Femur (tissue), 1 donor: ENCODE measurements around the gene KREMEN1.

Experiments
- DNase-seq: peaks from one replicate; pipeline ENCODE4 v3.0.0-alpha.2; 2017

The KREMEN1 gene

GRCh38 chr22:29194184-29194583 is 121.3 kb downstream of the KREMEN1 start:
- no peak for DNase-seq

DNA sequence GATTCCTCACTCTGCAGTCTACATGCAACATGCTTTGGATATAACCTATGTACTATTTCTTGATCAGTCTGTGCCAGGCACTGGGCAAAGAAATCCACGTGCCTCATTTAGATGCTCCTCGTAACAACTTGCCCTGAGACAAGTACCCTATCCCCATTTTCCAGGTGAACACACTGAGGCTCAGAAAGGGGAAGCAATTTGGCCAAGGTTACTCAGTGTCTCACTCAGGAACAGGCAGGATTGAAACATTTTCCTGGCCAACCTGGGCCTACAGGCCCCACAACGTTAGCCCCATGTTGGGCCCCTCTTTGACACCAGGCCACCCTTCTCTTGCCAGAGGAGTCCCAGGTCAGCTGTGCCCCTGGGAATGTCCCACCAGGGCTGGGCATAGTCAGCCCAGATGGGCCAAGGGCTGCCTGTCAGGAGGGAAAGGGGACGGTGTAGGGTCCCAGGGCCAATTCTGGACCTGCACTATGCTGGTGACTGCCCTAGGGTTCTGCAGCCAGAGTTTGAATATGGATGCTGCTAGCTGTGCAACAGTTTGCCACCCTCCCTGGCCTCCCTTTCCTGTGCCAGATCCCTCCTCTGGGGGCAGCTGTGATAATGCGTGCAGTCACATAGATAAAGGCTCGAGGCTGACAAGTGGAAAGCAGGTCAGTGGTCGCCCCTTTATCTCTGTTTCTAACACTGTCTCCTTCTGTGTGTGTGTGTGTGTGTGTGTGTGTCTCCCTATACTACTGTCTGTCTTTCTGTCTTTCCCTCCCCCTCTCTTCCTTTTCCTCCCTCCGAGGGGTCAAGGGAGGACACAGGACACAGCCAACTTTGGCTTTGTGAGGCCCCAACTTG is 122.5 kb downstream of the KREMEN1 start:
- DNase-seq = no peak

DNA sequence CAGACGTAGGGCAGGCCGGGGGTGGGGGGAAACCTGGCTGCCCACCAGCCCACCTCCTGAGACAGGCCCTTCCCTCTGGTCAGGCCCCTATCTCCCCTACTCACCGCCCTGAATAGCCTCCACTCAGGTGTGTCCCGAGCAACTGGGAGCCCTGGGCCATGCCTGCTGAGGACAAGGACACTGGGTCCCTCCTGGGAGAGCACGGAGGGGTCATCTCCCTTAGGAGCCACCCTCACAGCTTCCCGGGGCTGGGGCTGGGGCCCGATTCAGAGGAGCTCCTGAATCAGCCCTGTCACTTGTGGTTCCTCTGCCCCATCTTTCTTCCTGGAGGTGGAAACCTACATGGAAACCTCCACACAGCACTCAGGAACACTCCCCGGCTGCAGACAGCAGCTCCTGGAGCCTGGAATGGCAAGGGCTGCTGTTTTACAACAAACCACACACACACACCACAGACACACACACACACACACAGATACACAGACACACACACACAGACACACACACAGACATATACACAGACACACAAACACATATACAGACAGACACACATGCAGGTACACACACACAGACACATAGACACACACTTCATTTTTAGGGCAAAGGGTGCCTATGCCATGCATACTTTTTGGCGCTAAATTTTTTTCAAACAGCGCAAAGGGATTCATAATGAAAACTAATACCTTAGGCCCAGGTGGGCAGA is 123.3 kb downstream of the KREMEN1 start:
- no peak for DNase-seq

- no peak for DNase-seq
Measured at GRCh38 chr22:29197096-29197495, 124.3 kb downstream of the KREMEN1 start.

DNA sequence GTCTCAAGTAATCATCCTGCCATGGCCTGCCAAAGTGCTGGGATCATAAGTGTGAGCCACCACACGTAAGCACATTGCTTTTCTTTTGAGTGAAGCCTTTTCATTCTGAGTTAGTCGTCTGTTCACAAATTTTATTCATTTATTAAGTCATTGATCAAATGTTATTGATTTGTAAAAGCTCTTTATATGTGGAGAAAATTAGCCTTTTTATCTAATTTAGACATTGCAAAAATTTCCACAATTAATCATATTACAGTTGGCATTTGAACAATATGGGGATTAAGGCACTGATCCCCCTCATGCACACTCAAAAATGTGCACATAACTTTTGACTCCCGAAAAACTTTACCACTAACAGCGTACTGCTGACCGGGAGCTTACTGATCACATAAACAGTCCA is 125.4 kb downstream of the KREMEN1 start:
- no peak for DNase-seq

- DNase-seq = peak; percentile 3
Measured at GRCh38 chr22:29199702-29200400, 127.0 kb downstream of the KREMEN1 start.

- no peak for DNase-seq
Measured at GRCh38 chr22:29200901-29201300, 128.1 kb downstream of the KREMEN1 start.

GRCh38 chr22:29201782-29202181 is 128.9 kb downstream of the KREMEN1 start:
- peak; percentile 18 for DNase-seq

GRCh38 chr22:29202212-29203192 is 129.7 kb downstream of the KREMEN1 start:
- DNase-seq = peak; percentile 84

GRCh38 chr22:29203488-29204454 is 130.9 kb downstream of the KREMEN1 start:
- DNase-seq = no peak

DNA sequence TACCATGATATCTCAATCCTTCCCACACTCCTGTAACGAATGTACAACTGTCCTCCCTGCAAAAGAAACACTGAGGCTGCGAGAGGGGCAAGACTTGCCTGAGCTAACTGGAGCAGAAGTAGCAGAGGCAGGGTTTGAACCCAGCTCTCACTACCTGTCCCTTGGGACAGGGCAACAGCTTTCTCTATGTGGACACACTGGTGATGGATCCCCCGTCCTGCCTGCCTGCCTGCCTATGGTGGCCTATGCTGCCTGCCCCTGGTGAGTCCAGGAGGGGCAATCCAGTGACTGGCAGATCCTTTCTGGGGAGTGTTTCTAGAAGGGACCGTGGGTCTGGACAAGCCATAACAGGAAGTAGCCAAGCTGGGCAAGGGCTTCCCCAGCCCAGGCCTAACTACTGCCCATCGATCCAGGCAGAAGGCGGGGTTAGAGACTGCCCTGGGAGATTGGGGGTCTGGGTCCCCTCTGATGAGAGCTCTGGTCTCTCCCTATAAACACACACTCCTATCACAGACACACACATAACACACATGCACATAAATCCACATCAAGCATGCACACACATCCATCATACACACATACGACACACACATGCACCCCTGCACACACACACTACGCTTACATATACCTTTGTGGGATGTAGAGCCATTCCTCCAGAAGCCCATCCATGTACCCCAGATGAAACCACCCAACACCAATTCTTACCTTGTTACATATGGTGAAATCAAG is 131.8 kb downstream of the KREMEN1 start:
- peak; percentile 17 for DNase-seq

GRCh38 chr22:29205252-29205593 is 132.4 kb downstream of the KREMEN1 start:
- DNase-seq = no peak

GRCh38 chr22:29205594-29206371 is 132.9 kb downstream of the KREMEN1 start, which contains the start of gene EMID1:
Gene EMID1, plus strand, starts transcription at chr22:29205896. Its CDS starts 143 bp downstream, at chr22:29206039.
- peak; percentile 58 for DNase-seq

GRCh38 chr22:29206372-29207242 is 133.8 kb downstream of the KREMEN1 start:
- no peak for DNase-seq

GRCh38 chr22:29207243-29207550 is 134.4 kb downstream of the KREMEN1 start:
- DNase-seq = no peak

DNA sequence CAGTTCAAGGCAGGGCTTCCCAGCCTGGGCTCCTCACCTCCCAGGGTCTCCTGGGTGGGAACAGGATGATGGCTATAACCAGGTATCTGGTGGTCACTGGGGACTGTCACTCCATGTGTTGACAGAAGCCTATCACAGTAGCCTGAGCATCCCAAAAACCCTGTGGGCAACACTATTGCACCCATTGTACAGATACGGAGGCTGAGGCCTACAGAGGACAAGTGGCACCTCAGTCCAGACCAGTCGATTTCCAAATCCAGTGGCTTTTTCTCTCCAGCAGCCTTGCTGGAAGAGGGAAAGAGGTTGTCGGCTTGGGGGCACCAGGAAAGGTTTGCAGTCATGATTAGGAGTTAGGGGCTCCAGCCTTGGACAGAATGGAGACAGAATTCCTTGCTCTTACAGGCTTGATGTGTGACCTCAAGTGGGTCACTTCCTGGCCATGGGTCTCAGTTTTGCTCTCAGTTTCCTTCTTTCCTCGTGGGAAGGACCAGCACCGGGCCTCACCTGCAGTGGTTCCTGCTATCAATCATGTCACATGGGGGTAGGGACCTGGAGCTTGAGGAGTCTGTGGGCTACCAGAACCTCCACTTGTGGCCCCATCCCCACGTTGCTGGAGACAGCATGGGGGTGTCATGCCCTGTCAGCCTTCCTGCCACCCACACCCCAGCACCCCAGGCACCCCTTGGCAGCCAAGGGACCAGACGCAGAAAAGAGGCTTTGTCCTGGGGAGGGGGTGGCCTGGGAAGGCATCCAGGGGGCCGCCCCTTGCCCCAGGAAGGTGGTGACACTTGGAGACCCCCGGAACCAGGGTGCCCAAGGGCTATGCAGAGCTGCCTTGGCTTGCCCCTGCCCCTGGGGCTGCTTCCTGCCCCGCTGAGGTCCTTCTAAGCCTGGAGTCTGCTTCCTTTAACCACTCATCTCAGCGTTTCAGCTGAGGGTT is 135.0 kb downstream of the KREMEN1 start:
- DNase-seq = no peak

DNA sequence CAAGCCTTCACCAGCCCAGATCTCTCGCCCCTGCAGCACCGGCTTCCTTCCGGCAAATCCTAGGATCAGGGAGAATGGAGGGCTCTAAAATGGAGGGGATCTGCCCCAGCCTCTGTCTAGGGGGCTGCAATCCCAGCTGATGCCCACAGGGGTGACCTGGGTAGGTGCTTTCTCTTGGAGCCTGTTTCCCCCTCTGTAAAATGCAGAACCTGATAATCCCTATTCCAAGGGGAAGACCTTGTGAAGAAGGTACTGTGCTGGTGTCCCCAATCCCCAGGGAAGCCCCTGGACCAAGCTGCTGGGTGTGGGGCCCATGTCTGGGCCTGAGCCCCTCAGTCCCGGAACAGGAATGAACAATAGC is 135.6 kb downstream of the KREMEN1 start:
- DNase-seq = no peak
